Vagina (tissue), 2 donors: ENCODE measurements around the gene MSI2. TPM values are rescaled to one million over a fixed set of nuclear protein-coding genes. Genes with fewer than 3 reads are reported as not detected.

Experiments
- DNase-seq, 2 donors: peaks; one replicate each; pipeline ENCODE4 v3.0.0-alpha.2; 2017; ENCODE audit errors: extremely low spot score in 2 of 2
- H3K27ac ChIP-seq: fragments of 200-600 bp; sonication (generic); one replicate; pipeline ENCODE4 v1.5.1; 2019
- H3K27me3 ChIP-seq: fragments of 200-600 bp; sonication (generic); one replicate; pipeline ENCODE4 v1.5.1; 2019
- H3K36me3 ChIP-seq, 2 donors: fragments of 200-600 bp; sonication (generic); one replicate each; pipeline ENCODE4 v1.5.1; 2017 to 2019
- H3K4me1 ChIP-seq: fragments of 200-600 bp; sonication (generic); one replicate; pipeline ENCODE4 v1.5.1; 2019
- H3K4me3 ChIP-seq, 2 donors: fragments of 200-600 bp; sonication (generic); 1 replicate in 1 of 2; 2 replicates in 1 of 2; pipeline ENCODE4 v1.5.1; 2016 to 2019
- H3K9me3 ChIP-seq: fragments of 200-600 bp; sonication (generic); one replicate; pipeline ENCODE4 v1.5.1; 2019
- CTCF ChIP-seq, 3 experiments: fragments of 450-650 bp in 2 of 3; fragments of 200-600 bp in 1 of 3; sonication (generic) in 1 of 3; IDR thresholded peaks; one replicate each; pipeline ENCODE4 v1.5.1; 2017 to 2019; ENCODE audit warnings: antibody characterized with exemption in 3 of 3, mild to moderate bottlenecking in 2 of 3, moderate library complexity in 2 of 3
- POLR2A ChIP-seq, 2 donors: fragments of 450-650 bp; IDR thresholded peaks; one replicate each; pipeline ENCODE4 v1.6.1; 2017; ENCODE audit warnings: antibody characterized with exemption in 2 of 2, mild to moderate bottlenecking in 2 of 2, moderate library complexity in 2 of 2
- POLR2AphosphoS5 ChIP-seq, 2 donors: sonication (generic); formaldehyde crosslinking; IDR thresholded peaks; one replicate each; pipeline ENCODE4 v1.9.0; 2017; ENCODE audit warnings: antibody characterized with exemption in 2 of 2, mild to moderate bottlenecking in 2 of 2, low read depth in 1 of 2; ENCODE audit not compliant: insufficient read depth in 1 of 2
- intact Hi-C: fragments of 100-400 bp; cut with DNase I; formaldehyde crosslinking; loops from one replicate; pipeline ENCODE4 v1.15.1; 2023
- total RNA-seq: library from RNA; depleted of rRNA; stranded (reverse); fragments of >200 nt; gene quantifications from one replicate; pipeline ENCODE4 v1.2.3, GENCODE V29; 2016

Gene MSI2
- total RNA-seq, 1 donor from 2014 or later = 27.3 TPM

GRCh38 chr17:57363998-57364643, 107.8 kb downstream of the MSI2 start:
- TF ChIP-seq POLR2A (IDR thresholded peaks at IDR 0.05) = no peak
- no peak for TF ChIP-seq POLR2AphosphoS5 (IDR thresholded peaks at IDR 0.05; ENCODE audit: insufficient read depth in 1 of 2, low read depth in 1 of 2)
- TF ChIP-seq CTCF (IDR thresholded peaks at IDR 0.05) = no peak
- no peak overlapping the region for H3K27ac ChIP-seq
- intact Hi-C loops = no loop called here
- no peak overlapping the region for H3K4me3 ChIP-seq
- no peak for DNase-seq
- H3K4me1 ChIP-seq = no peaks in the 10 kb centered on the region
- H3K9me3 ChIP-seq = no peaks in the 10 kb centered on the region
- no peaks in the 10 kb centered on the region for H3K27me3 ChIP-seq
- H3K36me3 ChIP-seq = no peaks in the 10 kb centered on the region

- Histone ChIP-seq H3K27me3 (no peaks in the 10 kb centered on the region), H3K4me1 (peaks cover 5% of the 10 kb centered on the region), H3K27ac (no peak overlapping the region), H3K4me3 (no peak overlapping the region), H3K36me3 (no peaks in the 10 kb centered on the region), H3K9me3 (no peaks in the 10 kb centered on the region)
- TF ChIP-seq POLR2AphosphoS5 (IDR thresholded peaks at IDR 0.05; ENCODE audit: insufficient read depth in 1 of 2, low read depth in 1 of 2) (no peak), CTCF (IDR thresholded peaks at IDR 0.05) (no peak), POLR2A (IDR thresholded peaks at IDR 0.05) (no peak)
- intact Hi-C loops = no loop called here
- DNase-seq = no peak
Measured at GRCh38 chr17:57365420-57365819, 109.1 kb downstream of the MSI2 start.

GRCh38 chr17:57366177-57366557, 109.8 kb downstream of the MSI2 start:
- no peaks in the 10 kb centered on the region for H3K36me3 ChIP-seq
- no peak overlapping the region for H3K4me3 ChIP-seq
- TF ChIP-seq CTCF (IDR thresholded peaks at IDR 0.05) (no peak), POLR2AphosphoS5 (IDR thresholded peaks at IDR 0.05; ENCODE audit: insufficient read depth in 1 of 2, low read depth in 1 of 2) (no peak), POLR2A (IDR thresholded peaks at IDR 0.05) (no peak)
- H3K27me3 ChIP-seq = no peaks in the 10 kb centered on the region
- H3K9me3 ChIP-seq = no peaks in the 10 kb centered on the region
- H3K27ac ChIP-seq = no peak overlapping the region
- no peak for DNase-seq
- H3K4me1 ChIP-seq = peaks cover 7% of the 10 kb centered on the region
- intact Hi-C loops = no loop called here

DNA sequence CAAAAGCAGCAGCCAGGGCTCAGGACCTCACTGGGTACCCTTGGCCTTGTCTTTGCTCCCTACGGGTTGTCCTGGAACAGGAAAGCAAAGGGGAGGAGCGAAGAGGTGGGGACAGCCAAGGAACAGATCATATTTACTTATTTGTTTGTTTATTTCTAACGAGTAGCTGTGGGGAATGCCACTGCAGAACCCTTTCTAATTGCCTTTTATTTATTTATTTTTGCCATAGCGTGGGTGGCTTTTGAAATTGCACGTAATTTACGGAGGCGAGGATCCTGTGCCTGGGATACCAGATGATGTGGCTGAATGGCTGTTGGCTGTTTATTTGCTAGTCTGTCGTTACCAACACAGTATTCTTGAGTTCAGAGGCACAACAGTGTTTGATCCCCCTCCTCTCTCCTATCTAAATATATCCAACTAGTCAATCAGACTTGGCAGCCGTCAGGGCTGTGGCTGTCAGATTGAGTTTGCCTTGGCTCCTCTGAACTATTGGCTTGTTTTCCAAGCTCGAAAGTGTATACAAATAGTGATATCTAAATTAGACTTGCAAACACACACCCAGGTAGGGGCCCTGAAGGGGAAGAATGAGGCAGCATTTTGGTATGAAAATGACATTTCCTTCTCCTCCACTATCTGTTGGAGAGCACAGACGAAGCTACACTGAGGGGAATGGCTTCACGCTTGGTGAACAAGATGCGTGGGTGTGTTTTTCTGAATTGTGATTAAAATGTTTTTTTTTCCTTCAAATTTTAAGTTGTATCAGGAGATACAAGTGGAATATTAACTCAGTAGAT, 110.4 kb downstream of the MSI2 start:
- no peak overlapping the region for H3K4me3 ChIP-seq

More for the DNA sequence above, 110.4 kb downstream of the MSI2 start:
- intact Hi-C loops = no loop called here
- DNase-seq = no peak
- no peaks in the 10 kb centered on the region for H3K9me3 ChIP-seq
- no peak overlapping the region for H3K27ac ChIP-seq
- TF ChIP-seq POLR2AphosphoS5 (IDR thresholded peaks at IDR 0.05; ENCODE audit: insufficient read depth in 1 of 2, low read depth in 1 of 2) (no peak), POLR2A (IDR thresholded peaks at IDR 0.05) (no peak), CTCF (IDR thresholded peaks at IDR 0.05) (no peak)
- no peaks in the 10 kb centered on the region for H3K27me3 ChIP-seq
- peaks cover 7% of the 10 kb centered on the region for H3K4me1 ChIP-seq
- no peaks in the 10 kb centered on the region for H3K36me3 ChIP-seq
